DMS114 treated with DMSO at 0.1 percent for 48 hours (cell line): ENCODE data around the gene THYN1.
"Not testable (repeated sequence)": the region's sequence is repeated elsewhere in the genome, so short reads cannot be mapped to it uniquely, and the experiment has no call there.

ENCODE experiments used
- DNase-seq: peaks from one replicate; lab custom pipeline; 2025; ENCODE audit not compliant: unreplicated experiment; lab: John Stamatoyannopoulos, UW

The THYN1 gene

DNA sequence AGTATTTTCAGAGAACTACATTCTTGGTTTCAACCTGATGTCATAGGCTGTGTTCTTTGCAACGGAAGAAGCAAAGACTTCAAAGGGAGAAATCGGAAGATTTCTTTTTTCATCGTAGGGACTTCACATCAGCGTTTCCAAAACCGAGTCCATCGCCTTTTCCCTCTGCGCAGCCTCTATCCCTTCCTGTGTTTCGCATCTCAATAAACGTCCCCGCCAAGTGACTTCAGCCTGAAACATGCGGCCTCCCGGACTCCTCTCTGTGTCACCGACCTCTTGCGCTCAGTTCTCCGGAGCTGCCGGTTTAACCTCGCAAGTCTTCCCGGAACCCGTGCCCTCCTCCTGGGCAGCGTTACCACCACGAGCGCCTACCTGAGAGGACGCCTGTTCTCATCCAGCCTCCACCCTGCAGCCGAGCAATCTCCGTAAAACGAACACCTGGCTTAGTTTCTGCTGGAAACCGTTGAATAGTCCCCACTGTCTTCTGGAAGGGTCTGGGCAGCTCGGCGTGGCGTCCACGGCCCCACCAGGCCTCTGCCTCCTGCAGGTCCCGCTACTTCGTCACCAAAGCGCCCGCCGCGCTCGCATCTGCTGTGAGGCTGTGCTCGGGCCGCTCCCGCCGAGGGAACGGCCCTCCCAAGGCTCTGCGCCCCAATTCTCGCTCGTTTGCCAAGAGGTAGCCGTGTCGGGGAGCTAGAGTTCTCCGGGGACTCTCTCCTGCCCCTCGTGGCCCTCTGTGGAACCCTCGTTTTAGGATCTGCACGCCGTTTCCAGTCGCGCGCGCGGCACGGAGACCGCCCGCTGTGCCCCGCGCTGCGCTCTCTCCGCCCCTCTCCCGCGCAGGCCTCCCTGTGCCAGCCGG, 22.6 kb upstream of the THYN1 start, which contains the start of gene GLB1L3:
Gene GLB1L3 (plus strand): TSS at position 846 of the 862 bp plus-strand sequence. CDS start 362 bp downstream, outside the sequence.
- DNase-seq: peak; percentile 4

- no peak for DNase-seq
Measured at GRCh38 chr11:134275188-134275533, 22.0 kb upstream of the THYN1 start.

DNA sequence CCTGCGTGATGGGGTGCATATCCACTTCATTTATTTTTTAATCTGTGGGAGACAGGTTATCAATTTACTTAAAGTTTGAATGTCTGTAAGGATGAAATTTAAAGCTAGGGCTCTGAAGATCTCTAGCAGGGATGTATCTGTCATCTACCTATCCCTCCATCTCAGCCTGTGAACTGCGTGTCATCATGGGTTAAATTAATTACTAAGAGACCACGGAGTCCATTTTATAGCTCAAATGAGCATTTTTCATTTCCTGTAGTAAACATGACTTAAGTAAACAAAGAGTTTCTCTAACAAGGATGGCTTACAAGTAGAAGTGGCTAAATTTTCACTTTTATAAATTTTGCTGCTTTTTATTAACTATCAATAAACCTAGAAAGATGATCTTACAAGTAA, 20.2 kb upstream of the THYN1 start:
- no peak for DNase-seq

- no peak for DNase-seq
Measured at GRCh38 chr11:134272381-134273316, 19.5 kb upstream of the THYN1 start.

DNA sequence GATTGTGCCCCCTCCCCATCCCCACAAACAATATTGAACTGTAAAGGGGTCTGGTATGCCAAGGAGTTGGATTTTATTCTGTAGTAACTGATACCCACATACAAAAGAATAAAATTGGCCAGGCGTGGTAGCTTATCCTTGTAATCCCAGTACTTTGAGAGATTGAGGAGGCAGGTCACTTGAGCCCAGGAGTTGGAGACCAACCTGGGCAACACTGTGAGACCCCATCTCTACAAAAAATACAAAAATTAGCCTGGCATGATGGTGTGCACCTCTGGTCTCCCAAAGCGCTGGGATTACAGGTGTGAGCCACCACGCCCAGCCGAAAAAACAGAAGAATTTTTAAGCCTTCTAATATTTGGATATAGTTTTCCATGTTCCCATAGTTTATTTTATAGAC, 18.8 kb upstream of the THYN1 start:
- DNase-seq: no peak

DNA sequence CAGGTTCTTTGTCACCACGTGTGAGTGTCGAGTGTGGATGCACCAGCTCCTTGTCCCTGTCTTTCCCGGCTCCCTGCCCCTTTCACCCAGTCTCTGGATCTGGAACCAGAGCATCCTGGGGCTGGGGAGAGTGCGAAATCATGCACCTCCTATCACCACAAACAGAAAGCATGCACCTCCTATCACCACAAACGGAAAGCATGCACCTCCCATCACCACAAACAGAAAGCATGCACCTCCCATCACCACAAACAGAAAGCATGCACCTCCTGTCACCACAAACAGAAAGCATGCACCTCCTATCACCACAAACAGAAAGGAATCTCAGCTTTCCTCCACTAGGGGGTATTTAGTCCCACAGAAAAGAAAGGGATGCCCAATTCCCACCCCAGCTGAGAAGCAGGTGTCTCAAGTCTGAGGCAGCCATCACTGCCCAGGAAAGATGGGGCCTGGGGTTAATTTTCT, 17.1 kb upstream of the THYN1 start:
- peak; percentile 6 for DNase-seq

DNA sequence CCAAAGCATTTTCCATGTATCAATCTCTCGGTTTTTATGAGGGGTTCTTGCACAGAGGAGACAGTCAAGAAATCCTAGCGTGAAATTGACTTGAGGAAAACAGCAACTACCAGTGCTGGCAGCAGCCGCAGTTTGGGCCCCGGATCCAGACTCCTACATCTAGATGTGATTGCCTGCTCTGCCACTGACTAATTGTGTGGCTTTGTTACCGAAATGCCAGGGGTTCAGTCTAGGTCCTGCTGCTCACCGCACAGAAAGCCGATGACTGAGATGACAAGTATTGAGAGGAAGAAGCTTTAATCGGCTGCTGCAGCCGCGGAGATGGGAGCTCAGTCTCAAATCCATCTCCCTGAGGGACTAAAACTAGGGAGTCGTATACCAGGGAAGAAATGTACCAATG, 14.8 kb upstream of the THYN1 start:
- no peak for DNase-seq

- no peak for DNase-seq
Measured at GRCh38 chr11:134267461-134267860, 14.3 kb upstream of the THYN1 start.

DNA sequence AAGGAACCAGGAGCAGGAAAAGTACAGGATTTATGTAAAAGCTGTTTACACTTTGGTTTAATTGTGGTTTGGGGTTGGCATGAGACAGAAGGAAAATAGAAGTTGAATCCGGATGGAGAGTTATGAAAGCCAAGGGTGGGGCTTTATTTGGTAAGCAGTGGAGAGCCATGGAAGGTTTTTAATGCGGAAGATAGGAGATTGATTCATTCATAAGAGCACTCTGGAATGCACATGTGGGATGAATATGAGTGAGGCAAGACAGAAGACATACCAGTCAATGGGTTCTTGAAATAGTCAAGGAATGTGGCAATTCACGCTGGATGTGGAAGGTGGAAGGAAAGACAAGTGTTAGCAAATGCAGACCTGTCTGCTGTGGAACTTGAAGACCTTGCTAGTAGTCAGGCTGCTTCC, 13.7 kb upstream of the THYN1 start:
- no peak for DNase-seq

GRCh38 chr11:134266440-134266839, 13.3 kb upstream of the THYN1 start:
- DNase-seq: no peak

- no peak for DNase-seq
Measured at GRCh38 chr11:134264966-134265764, 12.0 kb upstream of the THYN1 start.

- DNase-seq: no peak
Measured at GRCh38 chr11:134261626-134262488, 8.7 kb upstream of the THYN1 start.

- no peak for DNase-seq
Measured at GRCh38 chr11:134260983-134261382, 7.8 kb upstream of the THYN1 start.

GRCh38 chr11:134260503-134260902, 7.4 kb upstream of the THYN1 start:
- no peak for DNase-seq

GRCh38 chr11:134258577-134258976, 5.4 kb upstream of the THYN1 start:
- DNase-seq: no peak

DNA sequence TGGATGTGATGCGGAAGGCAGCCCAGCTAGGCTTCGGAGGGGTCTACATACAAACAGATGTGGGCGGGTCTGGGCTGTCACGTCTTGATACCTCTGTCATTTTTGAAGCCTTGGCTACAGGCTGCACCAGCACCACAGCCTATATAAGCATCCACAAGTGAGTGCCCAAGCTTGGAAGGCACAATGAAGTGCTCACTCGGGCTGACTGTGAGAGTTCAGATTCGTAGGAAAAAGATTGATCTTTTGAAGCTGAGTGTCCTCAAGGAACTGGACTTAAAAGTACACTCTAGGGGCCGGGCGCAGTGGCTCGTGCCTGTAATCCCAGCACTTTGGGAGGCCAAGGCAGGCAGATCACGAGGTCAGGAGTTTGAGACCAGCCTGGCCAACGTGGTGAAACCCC, 3.9 kb upstream of the THYN1 start:
- DNase-seq: no peak

DNA sequence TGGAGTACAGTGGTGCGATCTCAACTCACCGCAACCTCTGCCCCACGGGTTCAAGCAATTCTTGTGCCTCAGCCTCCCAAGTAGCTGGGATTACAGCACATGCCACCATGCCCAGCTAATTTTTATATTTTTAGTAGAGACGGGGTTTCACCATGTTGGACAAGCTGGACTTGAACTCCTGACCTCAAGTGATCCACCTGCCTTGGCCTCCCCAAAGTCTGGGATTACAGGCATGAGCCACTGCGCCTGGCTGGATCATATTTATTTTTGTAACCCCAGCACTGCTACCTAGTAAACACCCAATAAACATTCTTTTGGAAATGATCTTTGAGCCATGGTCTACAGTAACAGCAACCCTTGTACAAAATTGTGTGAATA, 2.0 kb upstream of the THYN1 start:
- DNase-seq: not testable (repeated sequence)

GRCh38 chr11:134254433-134255183, 1.5 kb upstream of the THYN1 start:
- DNase-seq: no peak
